CD8-positive, alpha-beta memory T cell (primary cell): ENCODE results near the gene ZNF214. TPM values are rescaled to one million over a fixed set of nuclear protein-coding genes. Genes with fewer than 3 reads are reported as not detected.
"Not testable (repeated sequence)": the region's sequence is repeated elsewhere in the genome, so short reads cannot be mapped to it uniquely, and the experiment has no call there.

Experiments
- CTCF ChIA-PET: fragments of 350-600 bp; sonication (Branson Sonifier 250); formaldehyde crosslinking; loops from one replicate; lab custom pipeline; 2021; ENCODE audit warnings: antibody characterized with exemption; lab: Charles Lee
- POLR2A ChIA-PET: fragments of 350-600 bp; sonication (Branson Sonifier 250); formaldehyde crosslinking; loops from one replicate; lab custom pipeline; 2021; ENCODE audit warnings: antibody characterized with exemption; lab: Charles Lee
- DNase-seq, 5 donors: peaks; one replicate each; pipeline versions ENCODE4 v3.0.0 to v3.0.0-alpha.2; 2020 to 2022; ENCODE audit warnings: mixed read lengths in 1 of 5
- H3K27ac ChIP-seq: one replicate; pipeline ENCODE4 v1.7.0; 2013; ENCODE audit warnings: low read depth, mild to moderate bottlenecking, low read length, moderate library complexity
- H3K27me3 ChIP-seq: 2 replicates; pipeline ENCODE4 v1.7.0; 2013; ENCODE audit warnings: low read length, mild to moderate bottlenecking; ENCODE audit not compliant: insufficient read depth, poor library complexity, severe bottlenecking
- H3K36me3 ChIP-seq: 2 replicates; pipeline ENCODE4 v1.7.0; 2013; ENCODE audit warnings: mild to moderate bottlenecking, low read length, moderate library complexity; ENCODE audit not compliant: insufficient read depth
- H3K4me1 ChIP-seq: 2 replicates; pipeline ENCODE4 v1.7.0; 2013; ENCODE audit warnings: mild to moderate bottlenecking, low read length, moderate library complexity; ENCODE audit not compliant: insufficient read depth
- H3K4me3 ChIP-seq: 2 replicates; pipeline ENCODE4 v1.7.0; 2013; ENCODE audit warnings: mild to moderate bottlenecking, low read length
- H3K9me3 ChIP-seq: 2 replicates; pipeline ENCODE4 v1.7.0; 2013; ENCODE audit warnings: mild to moderate bottlenecking, low read length
- H3K27ac Mint-ChIP-seq, 8 donors: one replicate each; pipeline ENCODE4 v1.8.0; 2020 to 2021; ENCODE audit warnings: mixed read lengths in 8 of 8, mild to moderate bottlenecking in 6 of 8, inconsistent platforms in 3 of 8, moderate library complexity in 3 of 8
- H3K27me3 Mint-ChIP-seq, 2 donors: one replicate each; pipeline ENCODE4 v1.8.0; 2020 to 2021; ENCODE audit warnings: mixed read lengths in 2 of 2, mild to moderate bottlenecking in 1 of 2, moderate library complexity in 1 of 2
- H3K36me3 Mint-ChIP-seq, 3 donors: one replicate each; pipeline ENCODE4 v1.8.0; 2020 to 2021; ENCODE audit warnings: mixed read lengths in 3 of 3, inconsistent platforms in 1 of 3, mild to moderate bottlenecking in 1 of 3
- H3K4me1 Mint-ChIP-seq, 3 donors: one replicate each; pipeline ENCODE4 v1.8.0; 2020 to 2021; ENCODE audit warnings: mixed read lengths in 3 of 3, inconsistent platforms in 1 of 3, mild to moderate bottlenecking in 1 of 3
- H3K4me3 Mint-ChIP-seq, 7 donors: one replicate each; pipeline ENCODE4 v1.8.0; 2020 to 2021; ENCODE audit warnings: mixed read lengths in 7 of 7, mild to moderate bottlenecking in 6 of 7, moderate library complexity in 4 of 7, inconsistent platforms in 2 of 7
- H3K9me3 Mint-ChIP-seq, 5 donors: one replicate each; pipeline ENCODE4 v1.8.0; 2020 to 2022; ENCODE audit warnings: mixed read lengths in 5 of 5, mild to moderate bottlenecking in 3 of 5, moderate library complexity in 2 of 5, inconsistent platforms in 1 of 5
- polyA plus RNA-seq: library from polyadenylated mRNA; unstranded; fragments of 300-500 nt; fragmentation: Illumina TruSeq; gene quantifications from one replicate; pipeline ENCODE4 v1.2.3, GENCODE V29; 2021
- total RNA-seq, 2 experiments: library from RNA; stranded (reverse); gene quantifications; one replicate each; pipeline ENCODE4 v1.2.3, GENCODE V29; 2021

The ZNF214 gene
- total and polyA plus RNA-seq, 3 experiments from 2014 or later: not detected

GRCh38 chr11:6969854-6970253 lies 50.3 kb downstream of the ZNF214 start:
- POLR2A ChIA-PET, H3K36me3 ChIP-seq, H3K27ac Mint-ChIP-seq, H3K9me3 ChIP-seq, CTCF ChIA-PET, H3K27me3 Mint-ChIP-seq, DNase-seq, H3K4me3 Mint-ChIP-seq, H3K4me1 ChIP-seq, H3K4me3 ChIP-seq, H3K27ac ChIP-seq, H3K27me3 ChIP-seq, H3K36me3 Mint-ChIP-seq, H3K4me1 Mint-ChIP-seq: not testable (repeated sequence)
- H3K9me3 Mint-ChIP-seq: peaks cover 5 to 13% (median 11%) of the 10 kb centered on the region in 5 donors

- Mint-ChIP-seq H3K4me3 (no peak overlapping the region), H3K27ac (no peak overlapping the region), H3K4me1 (no peaks in the 10 kb centered on the region), H3K27me3 (peaks cover 0 to 3% of the 10 kb centered on the region in 2 donors), H3K9me3 (peaks cover 5 to 13% (median 10%) of the 10 kb centered on the region in 5 donors), H3K36me3 (no peaks in the 10 kb centered on the region)
- H3K9me3 ChIP-seq: no peaks in the 10 kb centered on the region
- H3K4me3 ChIP-seq: no peak overlapping the region
- no peaks in the 10 kb centered on the region for H3K36me3 ChIP-seq
- POLR2A ChIA-PET: no interaction called here
- CTCF ChIA-PET: no interaction called here
- no peak overlapping the region for H3K27ac ChIP-seq
- no peaks in the 10 kb centered on the region for H3K27me3 ChIP-seq
- DNase-seq: no peak
- H3K4me1 ChIP-seq: no peaks in the 10 kb centered on the region
Observed at GRCh38 chr11:6968816-6969215, 51.3 kb downstream of the ZNF214 start.

- H3K4me3 ChIP-seq: no peak overlapping the region
- no peaks in the 10 kb centered on the region for H3K4me1 ChIP-seq
- CTCF ChIA-PET: no interaction called here
- no peaks in the 10 kb centered on the region for H3K36me3 ChIP-seq
- no peaks in the 10 kb centered on the region for H3K4me1 Mint-ChIP-seq
- no peak overlapping the region for H3K4me3 Mint-ChIP-seq
- H3K36me3 Mint-ChIP-seq: no peaks in the 10 kb centered on the region
- no peaks in the 10 kb centered on the region for H3K27me3 ChIP-seq
- POLR2A ChIA-PET: no interaction called here
- peaks cover 0 to 4% of the 10 kb centered on the region in 2 donors for H3K27me3 Mint-ChIP-seq
- H3K27ac ChIP-seq: no peak overlapping the region
- H3K9me3 ChIP-seq: no peaks in the 10 kb centered on the region
- H3K27ac Mint-ChIP-seq: no peak overlapping the region
- peaks cover 0 to 5% (median 1%) of the 10 kb centered on the region in 5 donors for H3K9me3 Mint-ChIP-seq
- DNase-seq: no peak
Observed at GRCh38 chr11:6962673-6963072, 57.5 kb downstream of the ZNF214 start.

- Mint-ChIP-seq H3K27ac (no peak overlapping the region), H3K36me3 (no peaks in the 10 kb centered on the region), H3K27me3 (peaks cover 0 to 8% of the 10 kb centered on the region in 2 donors), H3K9me3 (peaks cover 0 to 7% (median 0%) of the 10 kb centered on the region in 5 donors), H3K4me3 (no peak overlapping the region), H3K4me1 (no peaks in the 10 kb centered on the region)
- Histone ChIP-seq H3K27me3 (no peaks in the 10 kb centered on the region), H3K9me3 (no peaks in the 10 kb centered on the region), H3K4me1 (no peaks in the 10 kb centered on the region), H3K27ac (no peak overlapping the region), H3K36me3 (no peaks in the 10 kb centered on the region), H3K4me3 (no peak overlapping the region)
- ChIA-PET CTCF (no interaction called here), POLR2A (no interaction called here)
- no peak for DNase-seq
Observed at GRCh38 chr11:6962141-6962540, 58.0 kb downstream of the ZNF214 start.

- H3K9me3 ChIP-seq, POLR2A ChIA-PET, H3K4me1 Mint-ChIP-seq, H3K27ac ChIP-seq, H3K27me3 ChIP-seq, H3K4me3 Mint-ChIP-seq, H3K36me3 ChIP-seq, H3K27me3 Mint-ChIP-seq, DNase-seq, H3K9me3 Mint-ChIP-seq, H3K36me3 Mint-ChIP-seq, CTCF ChIA-PET, H3K4me3 ChIP-seq, H3K27ac Mint-ChIP-seq, H3K4me1 ChIP-seq: not testable (repeated sequence)
Observed at GRCh38 chr11:6954248-6954647, 65.9 kb downstream of the ZNF214 start.

Other genes starting within 250 kb of the ZNF214 start
- gene OR2AG2, start 248.4 kb downstream of the ZNF214 start, total RNA-seq: not detected
- not detected for gene OR2AG2, start 248.4 kb downstream of the ZNF214 start, polyA plus RNA-seq
- gene OR2AG1, start 237.3 kb downstream of the ZNF214 start, total RNA-seq: not detected
- not detected for gene OR2AG1, start 237.3 kb downstream of the ZNF214 start, polyA plus RNA-seq
- not detected for gene OR6A2, start 220.7 kb downstream of the ZNF214 start, total RNA-seq
- not detected for gene OR6A2, start 220.7 kb downstream of the ZNF214 start, polyA plus RNA-seq
- gene OR10A5, start 174.7 kb downstream of the ZNF214 start, total RNA-seq: not detected
- gene OR10A5, start 174.7 kb downstream of the ZNF214 start, polyA plus RNA-seq: not detected
- not detected for gene OR10A2, start 157.3 kb downstream of the ZNF214 start, total RNA-seq
- gene OR10A2, start 157.3 kb downstream of the ZNF214 start, polyA plus RNA-seq: not detected
- gene OR10A4, start 143.7 kb downstream of the ZNF214 start, total RNA-seq: not detected
- gene OR10A4, start 143.7 kb downstream of the ZNF214 start, polyA plus RNA-seq: not detected
- gene OR2D2, start 127.8 kb downstream of the ZNF214 start, total RNA-seq: not detected
- not detected for gene OR2D2, start 127.8 kb downstream of the ZNF214 start, polyA plus RNA-seq
- not detected for gene OR2D3, start 99.3 kb downstream of the ZNF214 start, total RNA-seq
- gene OR2D3, start 99.3 kb downstream of the ZNF214 start, polyA plus RNA-seq: not detected
- under 1 TPM; 0.72 to 0.73 TPM for gene ZNF215, start 93.9 kb downstream of the ZNF214 start, total RNA-seq
- gene ZNF215, start 93.9 kb downstream of the ZNF214 start, polyA plus RNA-seq: not detected
- not detected for gene NLRP14, start 133 bp upstream of the ZNF214 start, total RNA-seq
- gene NLRP14, start 133 bp upstream of the ZNF214 start, polyA plus RNA-seq: not detected
- gene RBMXL2, start 68.7 kb upstream of the ZNF214 start, total RNA-seq: not detected
- not detected for gene RBMXL2, start 68.7 kb upstream of the ZNF214 start, polyA plus RNA-seq
- not detected for gene SYT9, start 231.6 kb upstream of the ZNF214 start, total RNA-seq
- gene SYT9, start 231.6 kb upstream of the ZNF214 start, polyA plus RNA-seq: not detected